Epithelial cell of esophagus (primary cell): ENCODE measurements around the gene AGBL1.

ENCODE experiments used
- DNase-seq: peaks from one replicate; pipeline ENCODE4 v3.0.0; 2010; ENCODE audit warnings: low read depth
- H3K4me3 ChIP-seq: 2 replicates; pipeline ENCODE4 v1.5.1; 2011; ENCODE audit warnings: mild to moderate bottlenecking, low read length, control low read depth
- CTCF ChIP-seq: IDR thresholded peaks from 2 replicates; pipeline ENCODE4 v1.5.1; 2011; ENCODE audit warnings: low read depth, mild to moderate bottlenecking, low read length, control low read depth, inconsistent platforms; ENCODE audit not compliant: insufficient read depth; ENCODE audit errors: missing control alignments

AGBL1 gene

GRCh38 chr15:86394866-86395265 lies 315.2 kb downstream of the AGBL1 start:
- no peak for DNase-seq

GRCh38 chr15:86399041-86399954 lies 319.6 kb downstream of the AGBL1 start:
- no peak for DNase-seq
- no peak for TF ChIP-seq CTCF

More at GRCh38 chr15:86394866-86395265, 315.2 kb downstream of the AGBL1 start:
- H3K4me3 ChIP-seq = no peak overlapping the region
- no peak for TF ChIP-seq CTCF

DNA sequence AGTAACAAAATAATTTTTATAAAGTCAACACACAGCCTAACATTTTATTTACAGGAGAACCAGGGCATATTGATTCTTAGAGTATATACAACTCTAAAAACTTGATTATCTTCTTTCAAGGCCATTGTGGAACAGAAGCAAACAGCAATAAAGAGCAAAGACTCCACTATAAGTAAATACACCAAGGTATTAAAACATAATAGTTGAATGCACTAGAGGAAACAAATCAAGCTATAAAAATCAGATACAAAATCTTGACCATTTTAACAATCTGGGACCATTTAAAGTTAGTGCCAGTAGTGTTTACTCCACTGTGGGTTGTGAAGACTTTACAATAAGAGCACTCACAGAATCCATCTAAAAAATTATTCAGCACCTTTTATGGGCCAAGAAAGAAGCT lies 323.6 kb downstream of the AGBL1 start:
- TF ChIP-seq CTCF = no peak
- DNase-seq = no peak
- H3K4me3 ChIP-seq = no peak overlapping the region

More at GRCh38 chr15:86399041-86399954, 319.6 kb downstream of the AGBL1 start:
- H3K4me3 ChIP-seq = no peak overlapping the region

GRCh38 chr15:86403914-86404583 lies 324.4 kb downstream of the AGBL1 start:
- TF ChIP-seq CTCF = no peak
- no peak overlapping the region for H3K4me3 ChIP-seq
- no peak for DNase-seq

- H3K4me3 ChIP-seq = no peak overlapping the region
- no peak for TF ChIP-seq CTCF
- DNase-seq = no peak
Observed at GRCh38 chr15:86408261-86408660, 328.6 kb downstream of the AGBL1 start.

- no peak overlapping the region for H3K4me3 ChIP-seq
- DNase-seq = no peak
- TF ChIP-seq CTCF = no peak
Observed at GRCh38 chr15:86411916-86412315, 332.2 kb downstream of the AGBL1 start.
